Bronchial smooth muscle cell (primary cell): ENCODE measurements around the gene NBPF14. TPM values are rescaled to one million over a fixed set of nuclear protein-coding genes. Genes with fewer than 3 reads are reported as not detected.

Experiments used
- total RNA-seq: library from RNA; depleted of rRNA; stranded (reverse); fragments of >200 nt; gene quantifications from 2 replicates; pipeline ENCODE4 v1.2.1, GENCODE V29; 2014

The NBPF14 gene, protein sequence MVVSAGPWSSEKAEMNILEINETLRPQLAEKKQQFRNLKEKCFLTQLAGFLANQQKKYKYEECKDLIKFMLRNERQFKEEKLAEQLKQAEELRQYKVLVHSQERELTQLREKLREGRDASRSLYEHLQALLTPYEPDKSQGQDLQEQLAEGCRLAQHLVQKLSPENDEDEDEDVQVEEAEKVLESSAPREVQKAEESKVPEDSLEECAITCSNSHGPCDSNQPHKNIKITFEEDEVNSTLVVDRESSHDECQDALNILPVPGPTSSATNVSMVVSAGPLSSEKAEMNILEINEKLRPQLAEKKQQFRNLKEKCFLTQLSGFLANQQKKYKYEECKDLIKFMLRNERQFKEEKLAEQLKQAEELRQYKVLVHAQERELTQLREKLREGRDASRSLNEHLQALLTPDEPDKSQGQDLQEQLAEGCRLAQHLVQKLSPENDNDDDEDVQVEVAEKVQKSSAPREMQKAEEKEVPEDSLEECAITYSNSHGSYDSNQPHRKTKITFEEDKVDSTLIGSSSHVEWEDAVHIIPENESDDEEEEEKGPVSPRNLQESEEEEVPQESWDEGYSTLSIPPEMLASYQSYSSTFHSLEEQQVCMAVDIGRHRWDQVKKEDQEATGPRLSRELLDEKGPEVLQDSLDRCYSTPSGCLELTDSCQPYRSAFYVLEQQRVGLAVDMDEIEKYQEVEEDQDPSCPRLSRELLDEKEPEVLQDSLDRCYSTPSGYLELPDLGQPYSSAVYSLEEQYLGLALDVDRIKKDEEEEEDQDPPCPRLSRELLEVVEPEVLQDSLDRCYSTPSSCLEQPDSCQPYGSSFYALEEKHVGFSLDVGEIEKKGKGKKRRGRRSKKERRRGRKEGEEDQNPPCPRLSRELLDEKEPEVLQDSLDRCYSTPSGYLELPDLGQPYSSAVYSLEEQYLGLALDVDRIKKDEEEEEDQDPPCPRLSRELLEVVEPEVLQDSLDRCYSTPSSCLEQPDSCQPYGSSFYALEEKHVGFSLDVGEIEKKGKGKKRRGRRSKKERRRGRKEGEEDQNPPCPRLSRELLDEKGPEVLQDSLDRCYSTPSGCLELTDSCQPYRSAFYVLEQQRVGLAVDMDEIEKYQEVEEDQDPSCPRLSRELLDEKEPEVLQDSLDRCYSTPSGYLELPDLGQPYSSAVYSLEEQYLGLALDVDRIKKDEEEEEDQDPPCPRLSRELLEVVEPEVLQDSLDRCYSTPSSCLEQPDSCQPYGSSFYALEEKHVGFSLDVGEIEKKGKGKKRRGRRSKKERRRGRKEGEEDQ (N-terminal part only)
- total RNA-seq = 35.5 and 59.8 TPM in 2 replicates

DNA sequence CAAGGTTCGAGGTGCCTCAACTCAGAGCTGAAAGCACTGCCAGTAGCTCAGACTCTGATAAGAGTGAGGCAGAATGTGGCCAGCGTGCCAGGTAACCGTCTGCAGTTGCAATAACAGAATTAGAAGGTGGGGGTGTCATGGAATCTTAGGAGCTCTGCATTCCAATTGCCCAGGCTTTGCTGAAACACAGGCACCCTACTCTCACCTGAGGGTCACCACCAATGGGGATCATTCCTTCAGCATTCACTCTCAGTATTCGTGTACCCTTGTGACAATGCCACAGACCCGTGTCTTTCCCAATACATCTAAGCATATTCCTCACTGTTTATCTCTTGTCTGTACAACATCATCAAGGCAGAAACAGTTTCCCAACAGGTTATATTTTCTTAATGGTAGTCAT lies at the start of gene NBPF14:
Gene NBPF14, minus strand, starts transcription at position 101 of the 400 bp plus-strand sequence. CDS start 294 bp downstream, outside the sequence.

DNA sequence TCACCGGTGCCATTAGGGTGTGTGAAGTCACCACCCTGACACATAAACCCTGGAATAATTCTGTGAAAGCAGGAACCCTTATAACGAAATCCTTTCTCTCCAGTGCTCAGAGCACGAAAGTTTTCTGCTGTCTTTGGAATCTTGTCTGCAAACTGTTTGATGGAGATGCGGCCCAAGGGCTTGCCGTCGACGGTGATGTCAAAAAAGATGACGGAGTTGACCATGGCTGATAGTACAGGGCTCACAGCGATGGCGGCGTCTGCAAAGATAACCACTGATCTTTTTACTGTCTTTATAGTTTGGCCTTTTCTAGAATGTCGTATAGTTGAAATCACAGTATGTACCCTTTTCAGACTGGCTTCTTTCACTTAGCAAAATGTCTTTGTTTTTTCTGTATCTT lies 112.8 kb downstream of the NBPF14 start, which contains the start of gene PPIAL4G:
Gene PPIAL4G, minus strand, starts transcription at position 274 of the 400 bp plus-strand sequence. Its CDS starts 50 bp downstream, at position 224.

Other genes with a start within 250 kb of the NBPF14 start
- under 0.01 TPM in 1 of 2 replicates, not detected in the other for gene PPIAL4G, start 112.7 kb downstream of the NBPF14 start, total RNA-seq
- 5.5 and 5.7 TPM in 2 replicates for gene NUDT4B, start 152.8 kb upstream of the NBPF14 start, total RNA-seq
- 121 and 131 TPM in 2 replicates for gene PDE4DIP, start 248.4 kb upstream of the NBPF14 start, total RNA-seq